Measurements from ENCODE around the gene HIPK2. TPM values are rescaled to one million over a fixed set of nuclear protein-coding genes. Genes with fewer than 3 reads are reported as not detected.

The HIPK2 gene
- total RNA-seq, 2 experiments from 2014 or later, result 6.2 to 7.9 TPM

- no peak overlapping the region for H3K4me3 ChIP-seq (ENCODE audit: low read depth, low read length, poor library complexity, severe bottlenecking)
- CTCF ChIA-PET (ENCODE audit: unreplicated experiment), result no interaction called here
These were observed 243.7 kb downstream of the HIPK2 start for GRCh38 chr7:139534096-139534495.

GRCh38 chr7:139532636-139533155 lies 245.1 kb downstream of the HIPK2 start:
- Histone ChIP-seq H3K4me3 (ENCODE audit: low read depth, low read length, poor library complexity, severe bottlenecking) (no peak overlapping the region), H3K27ac (ENCODE audit: low read depth, low read length, poor library complexity, severe bottlenecking) (no peak overlapping the region), H4K20me1 (ENCODE audit: insufficient read depth, low read length) (no peaks in the 10 kb centered on the region), H3K9me2 (ENCODE audit: insufficient read depth, low read length) (no peaks in the 10 kb centered on the region), H3K79me2 (ENCODE audit: insufficient read depth, low read depth, low read length) (no peaks in the 10 kb centered on the region), H3K9me3 (ENCODE audit: low read length) (no peaks in the 10 kb centered on the region), H2AFZ (ENCODE audit: low read length) (no peak overlapping the region), H3K4me2 (ENCODE audit: low read length) (no peak overlapping the region), H3K36me3 (ENCODE audit: insufficient read depth, low read length) (no peaks in the 10 kb centered on the region), H3K4me1 (ENCODE audit: insufficient read depth, low read length, poor library complexity, severe bottlenecking) (no peaks in the 10 kb centered on the region)
- BruUV-seq (replicated peaks), result no TSS peak
- TF ChIP-seq CTCF (conservative IDR thresholded peaks at IDR 0.05; ENCODE audit: low read length) (no peak), EZH2phosphoT487 (IDR thresholded peaks at IDR 0.05; ENCODE audit: borderline replicate concordance, low read depth, low read length) (no peak)
- intact Hi-C loops (cut with micrococcal nuclease; ENCODE audit: unreplicated experiment), result no loop called here
- DNase-seq (ENCODE audit: low spot score), result no peak
- POLR2A ChIA-PET, result interaction anchor here (0.7 kb wide), 1 partner anchor 57 kb away, joined by 3 read pairs; no protein-coding TSS in a partner anchor
- CTCF ChIA-PET (ENCODE audit: unreplicated experiment), result no interaction called here

More at GRCh38 chr7:139534096-139534495, 243.7 kb downstream of the HIPK2 start:
- H4K20me1 ChIP-seq (ENCODE audit: insufficient read depth, low read length), result no peaks in the 10 kb centered on the region
- H3K4me2 ChIP-seq (ENCODE audit: low read length), result no peak overlapping the region
- no peaks in the 10 kb centered on the region for H3K79me2 ChIP-seq (ENCODE audit: insufficient read depth, low read depth, low read length)
- H2AFZ ChIP-seq (ENCODE audit: low read length), result no peak overlapping the region
- POLR2A ChIA-PET, result interaction anchor here (0.6 kb wide), 1 partner anchor 578 kb away, joined by 6 read pairs; no protein-coding TSS in a partner anchor
- BruUV-seq (replicated peaks), result no TSS peak
- DNase-seq (ENCODE audit: low spot score), result no peak
- intact Hi-C loops (cut with micrococcal nuclease; ENCODE audit: unreplicated experiment), result no loop called here
- no peaks in the 10 kb centered on the region for H3K4me1 ChIP-seq (ENCODE audit: insufficient read depth, low read length, poor library complexity, severe bottlenecking)
- no peaks in the 10 kb centered on the region for H3K36me3 ChIP-seq (ENCODE audit: insufficient read depth, low read length)
- no peaks in the 10 kb centered on the region for H3K9me3 ChIP-seq (ENCODE audit: low read length)
- H3K9me2 ChIP-seq (ENCODE audit: insufficient read depth, low read length), result no peaks in the 10 kb centered on the region
- H3K27ac ChIP-seq (ENCODE audit: low read depth, low read length, poor library complexity, severe bottlenecking), result no peak overlapping the region
- TF ChIP-seq CTCF (conservative IDR thresholded peaks at IDR 0.05; ENCODE audit: low read length), result no peak
- no peak for TF ChIP-seq EZH2phosphoT487 (IDR thresholded peaks at IDR 0.05; ENCODE audit: borderline replicate concordance, low read depth, low read length)

GRCh38 chr7:139531094-139531493 lies 246.7 kb downstream of the HIPK2 start:
- Histone ChIP-seq H3K9me2 (ENCODE audit: insufficient read depth, low read length) (no peaks in the 10 kb centered on the region), H3K27ac (ENCODE audit: low read depth, low read length, poor library complexity, severe bottlenecking) (no peak overlapping the region), H3K36me3 (ENCODE audit: insufficient read depth, low read length) (no peaks in the 10 kb centered on the region), H4K20me1 (ENCODE audit: insufficient read depth, low read length) (no peaks in the 10 kb centered on the region), H2AFZ (ENCODE audit: low read length) (no peak overlapping the region), H3K4me2 (ENCODE audit: low read length) (no peak overlapping the region), H3K9me3 (ENCODE audit: low read length) (no peaks in the 10 kb centered on the region), H3K4me1 (ENCODE audit: insufficient read depth, low read length, poor library complexity, severe bottlenecking) (no peaks in the 10 kb centered on the region), H3K79me2 (ENCODE audit: insufficient read depth, low read depth, low read length) (no peaks in the 10 kb centered on the region), H3K4me3 (ENCODE audit: low read depth, low read length, poor library complexity, severe bottlenecking) (no peak overlapping the region)
- ChIA-PET POLR2A (interaction anchor here (0.6 kb wide), 1 partner anchor 41 kb away, joined by 3 read pairs; no protein-coding TSS in a partner anchor), CTCF (ENCODE audit: unreplicated experiment) (no interaction called here)
- intact Hi-C loops (cut with micrococcal nuclease; ENCODE audit: unreplicated experiment), result no loop called here
- no peak for TF ChIP-seq EZH2phosphoT487 (IDR thresholded peaks at IDR 0.05; ENCODE audit: borderline replicate concordance, low read depth, low read length)
- no peak for TF ChIP-seq CTCF (conservative IDR thresholded peaks at IDR 0.05; ENCODE audit: low read length)
- no peak for DNase-seq (ENCODE audit: low spot score)
- no TSS peak for BruUV-seq (replicated peaks)
